ENCODE measurements around the gene CDC42BPG.
"Not testable (repeated sequence)": the region's sequence is repeated elsewhere in the genome, so short reads cannot be mapped to it uniquely, and the experiment has no call there.

Gene CDC42BPG

GRCh38 chr11:64832467-64833197 is 11.8 kb downstream of the CDC42BPG start:
- no peak for DNase-seq

DNA sequence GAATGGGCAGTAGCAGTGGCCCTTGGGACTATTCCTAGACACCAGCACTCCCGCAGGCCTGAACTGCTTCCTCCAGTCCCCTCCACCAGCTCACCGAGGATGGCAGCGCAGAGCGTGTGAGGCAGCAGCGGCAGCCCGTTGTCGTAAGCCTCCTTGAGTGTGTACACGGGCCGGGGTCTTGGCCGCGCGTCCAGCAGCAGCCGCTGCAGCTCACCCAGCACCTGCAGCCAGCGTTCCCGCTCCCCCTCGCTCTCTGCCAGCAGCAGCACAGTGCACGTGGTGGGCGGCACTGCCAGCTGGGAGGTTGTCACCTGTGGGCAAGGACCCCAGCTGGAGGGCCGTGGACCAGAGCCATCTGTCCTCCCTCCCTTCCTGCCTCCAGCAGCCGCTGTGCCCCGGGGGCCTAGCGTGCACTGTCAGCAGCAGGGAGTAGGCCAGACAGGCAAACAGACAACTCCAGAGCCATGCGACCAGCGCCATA is 13.0 kb downstream of the CDC42BPG start:
- no peak for DNase-seq

DNA sequence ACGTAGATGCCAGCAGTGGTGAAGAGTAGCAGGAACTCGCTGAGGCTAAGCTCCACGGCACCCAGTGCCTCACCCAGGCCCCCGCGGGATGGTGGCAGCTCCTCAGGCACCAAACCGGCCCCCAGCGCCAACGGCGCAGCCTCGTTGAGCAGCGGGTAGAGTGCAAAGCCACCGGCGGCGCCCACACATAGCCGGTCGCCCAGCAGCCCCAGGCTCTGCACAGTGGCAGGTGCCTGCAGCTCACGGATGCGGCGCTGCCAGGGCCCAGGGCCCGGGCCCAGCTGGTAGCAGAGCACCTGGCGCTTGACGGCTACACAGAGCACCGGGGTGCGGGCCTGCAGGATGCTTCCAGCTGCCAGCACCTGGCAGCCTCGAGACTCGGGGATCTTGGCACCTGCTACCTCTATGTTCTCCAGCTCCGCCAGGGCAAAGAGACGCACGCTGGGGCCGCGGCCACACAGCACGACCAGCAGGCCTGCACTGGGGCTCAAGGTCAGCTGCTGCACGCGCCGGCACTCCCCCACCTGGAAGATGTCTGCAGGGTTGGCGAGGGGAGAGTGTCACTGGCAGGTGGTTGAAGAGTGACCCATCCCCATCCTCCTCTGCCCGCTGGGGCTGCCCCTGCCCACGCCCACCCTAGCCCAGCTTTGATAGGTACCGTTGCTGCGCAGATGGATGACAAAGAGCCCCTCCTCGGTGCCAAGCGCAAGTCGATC is 14.8 kb downstream of the CDC42BPG start:
- no peak for DNase-seq

GRCh38 chr11:64827451-64827839 is 17.0 kb downstream of the CDC42BPG start:
- no peak for DNase-seq

DNA sequence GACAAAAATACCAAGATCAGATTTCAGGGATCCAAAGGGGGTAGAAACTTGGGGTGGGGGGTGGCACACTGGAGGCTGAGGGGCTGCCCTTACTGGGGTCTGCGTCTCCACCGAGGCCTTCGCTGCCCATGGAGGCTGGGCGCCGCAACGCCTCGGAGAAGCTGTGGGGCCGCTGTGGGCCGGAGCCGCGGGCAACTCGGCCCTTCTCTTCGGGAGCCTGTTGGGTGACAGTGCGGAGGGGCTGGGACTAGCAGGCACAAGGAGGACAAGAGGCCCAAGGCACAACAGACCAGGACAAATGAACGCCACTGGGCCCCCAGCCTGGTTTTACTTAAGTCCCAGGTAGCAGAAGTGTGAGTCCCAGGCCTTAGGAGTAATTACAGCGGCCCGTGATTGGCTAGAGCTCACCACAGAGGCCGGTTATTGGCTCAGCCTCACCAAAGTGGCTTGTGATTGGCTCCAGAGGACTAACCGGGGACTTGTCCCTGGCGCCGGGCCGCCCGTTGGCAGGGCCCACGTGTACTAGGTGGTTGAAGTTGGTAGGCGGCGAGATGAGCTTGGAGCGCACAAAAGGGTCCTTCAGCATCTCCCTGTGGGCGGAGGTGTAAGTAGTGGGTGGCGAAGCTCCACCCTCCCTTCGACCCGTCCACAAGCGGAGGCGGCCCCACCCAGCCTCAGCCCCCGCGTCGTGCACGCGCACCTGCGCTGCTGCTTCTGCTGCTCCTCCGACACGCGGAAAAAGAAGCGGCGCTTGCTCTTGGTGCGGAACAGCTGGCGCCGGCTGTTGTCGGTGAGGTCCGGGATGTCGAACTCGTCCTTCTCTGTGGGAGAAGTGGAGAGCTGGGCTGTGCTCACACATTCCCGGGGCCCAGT is 17.6 kb downstream of the CDC42BPG start:
- no peak for DNase-seq

- DNase-seq = no peak
Observed at GRCh38 chr11:64826062-64826461, 18.4 kb downstream of the CDC42BPG start.

DNA sequence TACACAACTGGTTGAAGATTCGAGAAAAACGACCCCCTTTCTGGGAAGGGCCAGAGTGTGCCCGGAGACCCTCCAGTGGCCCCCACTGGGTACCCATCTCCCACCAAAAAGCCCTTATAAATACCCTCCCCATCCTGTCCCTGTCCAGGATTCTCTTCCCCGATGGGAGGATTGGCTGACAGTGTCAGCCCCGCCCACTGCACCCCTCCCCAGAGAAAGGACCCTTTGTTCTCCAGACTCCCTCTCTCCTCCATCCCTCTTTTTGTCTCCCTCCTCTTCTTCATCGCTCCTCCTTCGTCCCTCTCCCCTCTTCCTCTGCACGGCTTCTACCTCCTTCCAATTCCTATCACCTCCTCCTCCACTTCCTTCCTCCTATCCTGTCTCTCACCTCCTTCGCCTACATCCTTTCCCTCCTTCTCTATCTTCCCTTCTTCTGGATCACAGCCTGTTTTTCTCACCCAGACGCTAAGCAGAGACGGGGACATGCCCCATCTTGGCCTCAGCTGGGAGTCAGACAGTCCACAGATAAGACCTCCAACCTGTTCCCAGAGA is 20.8 kb downstream of the CDC42BPG start:
- DNase-seq = no peak

DNA sequence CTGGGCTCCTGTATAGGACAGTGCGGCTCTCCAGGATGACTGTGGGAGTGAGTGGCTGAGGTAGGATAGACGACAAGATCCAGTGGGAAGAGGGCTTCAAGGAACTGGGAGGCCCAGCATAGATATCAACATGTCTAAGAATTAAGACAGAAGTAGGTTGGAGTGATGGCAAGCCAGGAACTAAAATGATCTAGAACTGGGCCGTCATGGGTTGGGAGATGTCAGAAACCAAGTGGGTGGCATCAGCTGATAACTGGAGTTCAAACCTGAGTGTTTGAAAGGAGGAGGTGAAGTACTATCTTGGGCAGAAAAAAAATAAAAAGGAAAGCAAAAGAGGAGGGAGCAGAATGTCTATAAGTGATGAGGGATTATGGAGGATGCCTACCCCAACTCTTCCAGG is 27.0 kb downstream of the CDC42BPG start:
- no peak for DNase-seq

DNA sequence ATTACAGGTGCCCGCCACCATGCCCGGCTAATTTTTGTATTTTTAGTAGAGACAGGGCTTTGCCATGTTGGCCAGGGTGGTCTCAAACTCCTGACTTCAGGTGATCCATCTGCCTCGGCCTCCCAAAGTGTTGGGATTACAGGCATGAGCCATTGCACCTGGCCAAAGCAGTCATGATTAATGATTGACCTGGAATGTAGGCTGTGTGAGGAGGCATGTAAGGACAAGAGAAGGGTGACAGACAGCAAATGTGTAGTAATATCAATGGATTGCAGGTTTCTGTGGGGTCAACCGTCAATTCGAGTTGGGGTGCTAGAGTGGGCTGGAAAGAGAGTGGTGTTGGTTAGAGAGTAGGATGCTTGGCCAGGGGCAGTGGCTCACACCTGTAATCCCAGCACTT is 29.0 kb downstream of the CDC42BPG start:
- not testable (repeated sequence) for DNase-seq

DNA sequence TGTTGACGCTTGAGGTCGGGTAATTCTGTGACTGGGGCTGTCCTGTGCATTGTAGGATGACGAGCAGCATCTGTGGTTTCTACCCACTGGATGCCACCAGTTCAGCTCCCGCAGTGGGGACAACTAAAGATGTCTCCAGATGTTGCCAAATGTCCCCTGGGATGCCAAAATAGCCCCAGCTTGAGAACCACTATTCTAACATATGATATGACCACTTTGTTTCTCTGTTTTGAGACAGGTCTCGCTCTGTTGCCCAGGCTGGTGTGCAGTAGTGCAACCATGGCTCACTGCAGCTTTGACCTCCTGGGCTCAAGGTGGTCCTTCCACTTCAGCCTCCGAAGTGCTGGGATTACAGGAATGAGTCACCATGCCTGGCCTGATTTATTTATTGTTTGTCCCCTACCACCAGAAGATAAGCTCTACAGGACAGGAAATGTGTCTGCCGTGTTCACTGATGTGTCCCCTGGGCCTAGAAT is 29.7 kb downstream of the CDC42BPG start:
- no peak for DNase-seq

GRCh38 chr11:64813826-64814225 is 30.6 kb downstream of the CDC42BPG start:
- no peak for DNase-seq

DNA sequence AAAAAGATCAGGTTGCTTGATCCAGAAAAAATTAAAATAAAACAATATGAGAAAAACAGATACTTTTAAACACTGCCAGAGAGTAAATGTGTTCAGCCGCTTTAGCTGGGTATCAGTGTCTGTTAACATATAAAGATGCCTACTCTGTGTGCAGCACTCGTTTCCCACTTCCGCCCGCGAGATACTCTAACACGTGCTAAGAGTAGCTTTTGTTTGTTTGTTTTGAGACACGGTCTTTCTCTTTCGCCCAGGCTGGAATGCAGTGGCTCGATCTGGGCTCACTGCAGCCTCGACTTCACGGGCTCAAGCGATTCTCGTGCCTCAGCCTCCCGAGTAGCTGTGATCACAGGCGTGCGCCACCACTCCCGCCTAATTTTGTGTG is 33.6 kb downstream of the CDC42BPG start:
- no peak for DNase-seq

DNA sequence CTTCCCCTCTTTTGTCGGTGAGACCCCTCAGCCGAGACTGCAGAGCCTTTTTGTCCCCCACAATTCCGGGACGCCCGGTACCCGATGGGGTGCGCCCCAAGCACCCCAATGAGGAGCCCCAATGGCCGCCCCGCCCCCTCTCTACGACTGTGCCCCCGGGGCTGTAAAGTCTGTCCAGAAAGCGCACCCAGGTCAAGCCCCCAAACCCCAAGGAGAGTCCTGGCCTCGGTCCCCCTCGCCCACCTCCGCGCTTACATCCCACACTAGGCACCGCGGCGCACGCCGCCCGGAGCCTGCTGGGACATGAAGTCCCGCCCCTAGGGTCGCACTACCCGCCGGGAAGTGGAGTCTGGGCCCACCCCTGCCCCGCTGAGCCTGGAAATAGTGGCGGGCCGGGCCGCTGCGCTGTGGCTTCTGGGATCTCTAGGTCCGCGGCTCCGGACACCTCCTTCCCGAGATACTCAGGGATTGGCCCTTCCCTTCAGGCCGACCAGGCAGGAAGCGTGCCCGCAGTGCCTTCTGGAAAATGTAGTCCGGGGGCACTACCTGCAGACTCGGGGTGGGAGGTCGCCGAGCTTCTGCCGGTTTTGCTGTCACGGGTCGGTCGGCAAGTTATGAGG is 34.1 kb downstream of the CDC42BPG start, which contains the start of gene MEN1:
TSS of gene MEN1 (minus strand) at position 281 of the 620 bp plus-strand sequence. CDS start 442 bp downstream, outside the sequence.
- peak; percentile 92 for DNase-seq

GRCh38 chr11:64809781-64810241 is 34.6 kb downstream of the CDC42BPG start:
- DNase-seq = peak; percentile 21

GRCh38 chr11:64805481-64805880 is 39.0 kb downstream of the CDC42BPG start:
- no peak for DNase-seq

- DNase-seq = no peak
Observed at GRCh38 chr11:64804346-64805210, 39.9 kb downstream of the CDC42BPG start.

DNA sequence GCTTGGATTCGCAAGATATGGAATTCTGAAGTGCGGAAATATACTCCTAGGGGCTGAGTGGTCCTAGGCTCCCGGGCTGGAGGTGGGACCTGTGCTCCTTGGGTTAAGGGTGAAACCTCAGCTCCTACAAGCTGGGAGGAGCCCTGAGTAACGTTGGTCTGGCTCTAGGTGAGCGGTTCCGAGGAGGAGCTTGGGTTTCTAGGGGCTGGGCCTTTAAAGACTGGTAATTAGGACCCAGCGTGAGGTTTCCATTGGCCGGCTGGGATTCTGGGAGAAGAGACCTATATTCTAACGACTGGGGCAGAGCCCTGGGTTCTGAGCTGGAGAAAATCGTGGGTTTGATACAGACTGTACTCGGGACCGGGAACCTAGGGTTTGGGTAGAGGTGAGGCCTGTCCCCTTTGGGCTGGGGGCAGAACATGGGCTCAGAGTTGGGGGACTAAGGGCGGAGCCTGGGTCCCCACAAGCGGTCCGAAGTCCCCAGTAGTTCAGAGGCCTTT is 40.6 kb downstream of the CDC42BPG start:
- no peak for DNase-seq

DNA sequence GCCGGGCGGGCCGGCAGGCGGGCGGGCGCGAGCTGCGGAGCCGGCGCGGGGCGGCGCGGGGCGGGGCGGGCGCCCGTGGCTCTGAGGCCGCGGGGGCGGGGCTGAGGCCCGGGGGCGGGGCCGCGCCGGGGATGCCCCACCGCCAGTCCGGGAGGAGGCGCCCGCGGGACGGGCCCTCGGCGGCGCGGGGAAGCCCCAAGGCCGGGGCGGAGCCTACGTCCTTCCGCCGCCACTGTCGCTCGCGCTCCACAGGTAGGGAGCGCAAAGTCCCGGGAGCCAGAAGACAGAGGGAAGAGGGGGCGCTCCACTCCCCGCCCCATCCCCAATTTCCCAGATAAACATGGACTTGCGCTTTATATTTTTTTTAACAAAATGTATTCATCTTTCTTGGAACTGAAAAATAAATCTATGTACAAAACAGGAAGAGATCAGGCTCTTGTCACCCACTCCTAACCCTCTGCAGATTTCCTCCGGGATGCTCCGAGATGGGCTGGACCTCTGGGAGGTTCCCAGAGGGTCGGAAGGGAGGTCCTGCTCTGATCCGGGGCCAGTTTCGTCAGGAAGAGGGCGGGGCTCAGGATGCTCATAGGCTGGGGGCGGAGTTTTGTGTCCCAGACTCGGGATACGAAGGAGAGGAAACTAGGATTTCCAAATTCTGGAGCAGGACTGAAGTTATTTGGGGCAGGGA is 41.2 kb downstream of the CDC42BPG start, which contains the start of gene MAP4K2:
TSS of gene MAP4K2 (minus strand) at position 57 of the 688 bp plus-strand sequence. CDS start 65 bp downstream, outside the sequence.
- DNase-seq = peak; percentile 61

GRCh38 chr11:64802370-64803157 is 41.9 kb downstream of the CDC42BPG start:
- no peak for DNase-seq

All from NCI-H748 treated with DMSO at 0.1 percent for 48 hours (cell line).